CD14-positive monocyte (primary cell): ENCODE measurements around the gene GLI1. TPM values are rescaled to one million over a fixed set of nuclear protein-coding genes. Genes with fewer than 3 reads are reported as not detected.
A peak's percentile ranks its signal among the peaks of the same experiment; 100 is the strongest.

Experiments
- DNase-seq, 3 donors: peaks; one replicate each; pipeline ENCODE4 v3.0.0-alpha.2; 2011 to 2022
- H2AFZ ChIP-seq: 2 replicates; pipeline ENCODE4 v1.6.0; 2012; ENCODE audit warnings: mild to moderate bottlenecking, low read depth, low read length, inconsistent platforms; ENCODE audit not compliant: insufficient read depth, poor library complexity, severe bottlenecking
- H3K27ac ChIP-seq, 2 donors: 1 replicate in 1 of 2; 2 replicates in 1 of 2; pipeline ENCODE4 v1.5.1; 2012 to 2013; ENCODE audit warnings: low read length in 2 of 2, control low read depth in 1 of 2, inconsistent platforms in 1 of 2, low read depth in 1 of 2, mild to moderate bottlenecking in 1 of 2
- H3K27me3 ChIP-seq, 2 donors: one replicate each; pipeline versions ENCODE4 v1.6.0 to v1.6.1; 2011 to 2013; ENCODE audit warnings: low read length in 2 of 2; ENCODE audit not compliant: control insufficient read depth in 2 of 2, insufficient read depth in 2 of 2
- H3K36me3 ChIP-seq, 2 donors: replicated peaks in 1 of 2; 1 replicate in 1 of 2; 2 replicates in 1 of 2; pipeline versions ENCODE4 v1.5.1 to v1.6.1; 2012 to 2013; ENCODE audit warnings: low read length in 2 of 2, control low read depth in 1 of 2, inconsistent platforms in 1 of 2, mild to moderate bottlenecking in 1 of 2; ENCODE audit not compliant: insufficient read depth in 2 of 2, control insufficient read depth in 1 of 2
- H3K4me1 ChIP-seq, 2 donors: 1 replicate in 1 of 2; 2 replicates in 1 of 2; pipeline versions ENCODE4 v1.5.1 to v1.6.1; 2012 to 2013; ENCODE audit warnings: low read length in 2 of 2, control low read depth in 1 of 2, inconsistent platforms in 1 of 2, mild to moderate bottlenecking in 1 of 2, moderate library complexity in 1 of 2; ENCODE audit not compliant: insufficient read depth in 2 of 2, control insufficient read depth in 1 of 2
- H3K4me2 ChIP-seq: replicated peaks from 2 replicates; pipeline ENCODE3; 2012; ENCODE audit warnings: low read length, moderate library complexity, mild to moderate bottlenecking; ENCODE audit not compliant: poor library complexity, severe bottlenecking; ENCODE audit errors: extremely low read depth
- H3K4me3 ChIP-seq, 3 experiments: fragments of 200-600 bp in 1 of 3; sonication (generic) in 1 of 3; replicated peaks in 1 of 3; 1 replicate in 2 of 3; 2 replicates in 1 of 3; pipeline ENCODE4 v1.5.1; 2011 to 2013; ENCODE audit warnings: low read length in 3 of 3, mild to moderate bottlenecking in 3 of 3, control low read depth in 2 of 3, low read depth in 2 of 3, inconsistent platforms in 1 of 3, moderate library complexity in 1 of 3
- H3K79me2 ChIP-seq: 2 replicates; pipeline ENCODE4 v1.6.0; 2012; ENCODE audit warnings: mild to moderate bottlenecking, control low read depth, inconsistent platforms, low read length, moderate library complexity; ENCODE audit not compliant: insufficient read depth
- H3K9ac ChIP-seq: 2 replicates; pipeline ENCODE4 v1.6.0; 2017; ENCODE audit warnings: low read length, mild to moderate bottlenecking; ENCODE audit not compliant: insufficient read depth, poor library complexity, severe bottlenecking
- H3K9me3 ChIP-seq, 2 donors: replicated peaks in 1 of 2; 1 replicate in 1 of 2; 2 replicates in 1 of 2; pipeline versions ENCODE4 v1.5.1 to v1.6.1; 2012 to 2013; ENCODE audit warnings: low read length in 2 of 2, control low read depth in 1 of 2; ENCODE audit not compliant: control insufficient read depth in 1 of 2, insufficient read depth in 1 of 2
- H4K20me1 ChIP-seq: 2 replicates; pipeline ENCODE4 v1.6.0; 2012; ENCODE audit warnings: mild to moderate bottlenecking, low read length, control low read depth, moderate library complexity; ENCODE audit not compliant: insufficient read depth
- H3K27ac Mint-ChIP-seq, 7 donors: one replicate each; pipeline ENCODE4 v1.8.0; 2020; ENCODE audit warnings: mild to moderate bottlenecking in 7 of 7, mixed read lengths in 7 of 7, moderate library complexity in 6 of 7, inconsistent platforms in 2 of 7
- H3K27me3 Mint-ChIP-seq, 3 donors: one replicate each; pipeline ENCODE4 v1.8.0; 2021 to 2022; ENCODE audit warnings: low read depth in 3 of 3, mild to moderate bottlenecking in 3 of 3, mixed read lengths in 3 of 3, moderate library complexity in 3 of 3, inconsistent platforms in 1 of 3
- H3K36me3 Mint-ChIP-seq, 2 donors: one replicate each; pipeline ENCODE4 v1.8.0; 2020; ENCODE audit warnings: mixed read lengths in 2 of 2, inconsistent platforms in 1 of 2, mild to moderate bottlenecking in 1 of 2
- H3K4me1 Mint-ChIP-seq: one replicate; pipeline ENCODE4 v1.8.0; 2020; ENCODE audit warnings: mild to moderate bottlenecking, mixed read lengths
- H3K4me3 Mint-ChIP-seq, 2 donors: one replicate each; pipeline ENCODE4 v1.8.0; 2020; ENCODE audit warnings: mild to moderate bottlenecking in 2 of 2, mixed read lengths in 2 of 2, moderate library complexity in 1 of 2
- H3K9me3 Mint-ChIP-seq, 7 donors: one replicate each; pipeline ENCODE4 v1.8.0; 2020 to 2022; ENCODE audit warnings: mixed read lengths in 7 of 7, mild to moderate bottlenecking in 6 of 7, moderate library complexity in 6 of 7, inconsistent platforms in 2 of 7
- CTCF ChIP-seq: fragments of 200-600 bp; IDR thresholded peaks from one replicate; pipeline ENCODE4 v1.8.0; 2022; ENCODE audit warnings: antibody characterized with exemption, mild to moderate bottlenecking
- WGBS: methylation state at CpG from one replicate; pipeline ENCODE4 v1.1.5; 2013; ENCODE audit warnings: missing lambda C conversion rate; ENCODE audit not compliant: insufficient coverage; 5-methylcytosine and 5-hydroxymethylcytosine counted together
- intact Hi-C, 2 donors: fragments of 100-400 bp; cut with micrococcal nuclease; formaldehyde crosslinking; loops; one replicate each; pipeline versions ENCODE4 v1.15.0 to v1.15.1; 2023
- polyA plus RNA-seq, 3 donors: library from polyadenylated mRNA; depleted of rRNA in 1 of 3; unstranded in 2 of 3; stranded (reverse) in 1 of 3; fragments of 300-500 nt in 2 of 3; fragments of >200 nt in 1 of 3; fragmentation: Illumina TruSeq in 2 of 3; gene quantifications; 1 replicate in 2 of 3; 2 replicates in 1 of 3; pipeline ENCODE4 v1.2.3, GENCODE V29; 2012 to 2021

Gene GLI1
- polyA plus RNA-seq, 3 donors, result 0.05 TPM; not detected in 2

DNA sequence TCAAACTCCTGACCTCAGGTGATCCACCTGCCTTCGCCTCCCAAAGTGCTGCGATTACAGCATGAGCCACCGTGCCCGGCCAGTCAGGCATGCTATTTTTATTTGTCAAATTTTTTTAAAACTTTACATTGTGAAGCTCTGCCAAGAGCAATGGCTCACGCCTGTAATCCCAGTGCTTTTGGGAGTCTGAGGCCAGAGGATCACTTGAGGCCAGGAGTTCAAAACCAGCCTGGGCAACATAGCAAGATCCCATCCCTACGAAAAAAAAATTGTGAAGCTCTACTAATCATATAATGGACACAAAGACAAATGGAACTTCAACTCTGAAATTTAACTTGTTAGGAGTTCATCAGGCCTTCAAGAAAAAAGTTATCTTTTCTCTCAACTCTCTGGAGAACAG, 30.6 kb upstream of the GLI1 start:
- H3K4me3 ChIP-seq, result no peak overlapping the region
- H3K9me3 ChIP-seq, result no peaks in the 10 kb centered on the region
- H3K27ac ChIP-seq, result peak overlapping the region in 1 of 2 donors; percentile 99
- H3K4me2 ChIP-seq, result no peak overlapping the region
- peaks cover 11 to 22% of the 10 kb centered on the region in 2 donors for H3K36me3 Mint-ChIP-seq
- peaks cover 5% of the 10 kb centered on the region for H4K20me1 ChIP-seq
- H3K4me1 Mint-ChIP-seq, result peaks cover 23% of the 10 kb centered on the region
- H3K9me3 Mint-ChIP-seq, result peaks cover 0 to 1% (median 0%) of the 10 kb centered on the region in 7 donors
- DNase-seq, result no peak
- H3K4me3 Mint-ChIP-seq, result peak overlapping the region; percentile 26 to 89
- H3K27me3 ChIP-seq, result no peaks in the 10 kb centered on the region
- peak overlapping the region in 6 of 7 donors; percentile 60 to 98 (median 84) for H3K27ac Mint-ChIP-seq
- peaks cover 15 to 21% of the 10 kb centered on the region in 2 donors for H3K4me1 ChIP-seq
- no peak overlapping the region for H3K9ac ChIP-seq
- peaks cover 55% of the 10 kb centered on the region for H3K79me2 ChIP-seq
- no peak for TF ChIP-seq CTCF
- peaks cover 0 to 11% of the 10 kb centered on the region in 2 donors for H3K36me3 ChIP-seq
- H2AFZ ChIP-seq, result no peak overlapping the region
- no peaks in the 10 kb centered on the region for H3K27me3 Mint-ChIP-seq
- intact Hi-C loops, result no loop called here
- 86% methylated on average over 4 of the region's 6 CpGs for WGBS

GRCh38 chr12:57429473-57430111, 30.0 kb upstream of the GLI1 start:
- peaks cover 8 to 16% of the 10 kb centered on the region in 2 donors for H3K36me3 Mint-ChIP-seq
- H3K9ac ChIP-seq, result peak overlapping the region; percentile 84
- H3K27me3 Mint-ChIP-seq, result no peaks in the 10 kb centered on the region
- peak overlapping the region; percentile 89 to 99 for H3K4me3 Mint-ChIP-seq
- DNase-seq, result no peak
- H4K20me1 ChIP-seq, result peaks cover 5% of the 10 kb centered on the region
- peak overlapping the region; percentile 44 to 82 (median 82) for H3K4me3 ChIP-seq
- no peaks in the 10 kb centered on the region for H3K9me3 ChIP-seq
- TF ChIP-seq CTCF, result no peak
- peaks cover 23% of the 10 kb centered on the region for H3K4me1 Mint-ChIP-seq
- H3K27ac Mint-ChIP-seq, result peak overlapping the region; percentile 96 to 99 (median 98)
- no peaks in the 10 kb centered on the region for H3K27me3 ChIP-seq
- H3K4me1 ChIP-seq, result peaks cover 15 to 21% of the 10 kb centered on the region in 2 donors
- H3K27ac ChIP-seq, result peak overlapping the region; percentile 38 to 99
- H3K79me2 ChIP-seq, result peaks cover 49% of the 10 kb centered on the region
- H2AFZ ChIP-seq, result peak overlapping the region; percentile 90
- peak overlapping the region; percentile 81 for H3K4me2 ChIP-seq
- intact Hi-C loops, result no loop called here
- 0% methylated on average over 2 of the region's 9 CpGs for WGBS
- peaks cover 0 to 6% of the 10 kb centered on the region in 2 donors for H3K36me3 ChIP-seq
- H3K9me3 Mint-ChIP-seq, result peaks cover 0 to 1% (median 0%) of the 10 kb centered on the region in 7 donors
